B cell (primary cell): Measurements from ENCODE around the gene ZNF407. TPM values are rescaled to one million over a fixed set of nuclear protein-coding genes. Genes with fewer than 3 reads are reported as not detected.

Experiments
- ATAC-seq: fragments of 200-7000 bp; cut with Tn5 transposase; one replicate; pipeline ENCODE4 v1.10.0; 2021; ENCODE audit warnings: low read depth, mild to moderate bottlenecking, moderate number of reproducible peaks, moderate library complexity
- CTCF ChIA-PET: fragments of 350-600 bp; sonication (Branson Sonifier 250); formaldehyde crosslinking; loops from one replicate; lab custom pipeline; 2021; ENCODE audit warnings: antibody characterized with exemption, inconsistent platforms; lab: Charles Lee
- POLR2A ChIA-PET: fragments of 350-600 bp; sonication (Branson Sonifier 250); formaldehyde crosslinking; loops from one replicate; lab custom pipeline; 2021; ENCODE audit warnings: antibody characterized with exemption; lab: Charles Lee
- DNase-seq: peaks from one replicate; pipeline ENCODE4 v3.0.0; 2013
- H2AFZ ChIP-seq: 2 replicates; pipeline ENCODE4 v1.6.1; 2012; ENCODE audit warnings: mild to moderate bottlenecking, low read depth, low read length; ENCODE audit not compliant: insufficient read depth, poor library complexity, severe bottlenecking
- H3K27ac ChIP-seq, 2 donors: 1 replicate in 1 of 2; 2 replicates in 1 of 2; pipeline ENCODE4 v1.5.1; 2012 to 2013; ENCODE audit warnings: low read length in 2 of 2, mild to moderate bottlenecking in 2 of 2, moderate library complexity in 1 of 2
- H3K27me3 ChIP-seq, 4 experiments: fragments of 200-600 bp in 1 of 4; sonication (generic) in 1 of 4; replicated peaks in 1 of 4; 1 replicate in 2 of 4; 2 replicates in 2 of 4; pipeline versions ENCODE4 v1.6.1 to v1.7.0; 2013 to 2016; ENCODE audit warnings: low read length in 3 of 4, mild to moderate bottlenecking in 2 of 4, mixed read lengths in 1 of 4, moderate library complexity in 1 of 4; ENCODE audit not compliant: insufficient read depth in 4 of 4, control insufficient read depth in 3 of 4; ENCODE audit errors: control extremely low read depth in 1 of 4
- H3K36me3 ChIP-seq, 2 experiments: replicated peaks in 1 of 2; 1 replicate in 1 of 2; 2 replicates in 1 of 2; pipeline versions ENCODE4 v1.6.1 to v1.7.1; 2013; ENCODE audit warnings: low read length in 1 of 2; ENCODE audit not compliant: insufficient read depth in 2 of 2, control insufficient read depth in 1 of 2; ENCODE audit errors: control extremely low read depth in 1 of 2, extremely low read depth in 1 of 2
- H3K4me1 ChIP-seq, 2 donors: fragments of 200-600 bp in 1 of 2; sonication (generic) in 1 of 2; 1 replicate in 1 of 2; 2 replicates in 1 of 2; pipeline versions ENCODE4 v1.5.1 to v1.6.1; 2013 to 2017; ENCODE audit warnings: low read length in 2 of 2; ENCODE audit not compliant: control insufficient read depth in 2 of 2, insufficient read depth in 2 of 2
- H3K4me2 ChIP-seq: replicated peaks from 2 replicates; pipeline ENCODE3; 2012; ENCODE audit warnings: mild to moderate bottlenecking, low read depth, low read length; ENCODE audit not compliant: poor library complexity, severe bottlenecking
- H3K4me3 ChIP-seq, 5 experiments: fragments of 200-600 bp in 1 of 5; sonication (generic) in 1 of 5; 1 replicate in 3 of 5; 2 replicates in 2 of 5; pipeline versions ENCODE4 v1.5.1 to v1.7.0; 2011 to 2016; ENCODE audit warnings: low read length in 4 of 5, mild to moderate bottlenecking in 4 of 5, low read depth in 2 of 5, control low read depth in 1 of 5, moderate library complexity in 1 of 5; ENCODE audit not compliant: insufficient read depth in 1 of 5; ENCODE audit errors: control extremely low read depth in 1 of 5, extremely low read depth in 1 of 5
- H3K79me2 ChIP-seq: fragments of 200-600 bp; sonication (generic); one replicate; pipeline ENCODE4 v1.6.0; 2016; ENCODE audit warnings: low read length; ENCODE audit not compliant: control insufficient read depth, insufficient read depth
- H3K9ac ChIP-seq: fragments of 200-600 bp; sonication (generic); 2 replicates; pipeline ENCODE4 v1.6.1; 2017; ENCODE audit warnings: mild to moderate bottlenecking, low read length, moderate library complexity
- H3K9me3 ChIP-seq, 3 donors: one replicate each; pipeline versions ENCODE4 v1.6.1 to v1.7.1; 2013; ENCODE audit warnings: low read length in 2 of 3; ENCODE audit not compliant: control insufficient read depth in 2 of 3, insufficient read depth in 1 of 3; ENCODE audit errors: control extremely low read depth in 1 of 3
- H4K20me1 ChIP-seq: 2 replicates; pipeline ENCODE4 v1.6.0; 2012; ENCODE audit warnings: mild to moderate bottlenecking, low read length; ENCODE audit not compliant: insufficient read depth, control insufficient read depth, poor library complexity, severe bottlenecking
- H3K27ac Mint-ChIP-seq: one replicate; pipeline ENCODE4 v1.8.0; 2021; ENCODE audit warnings: mixed read lengths
- H3K27me3 Mint-ChIP-seq: one replicate; pipeline ENCODE4 v1.8.0; 2021; ENCODE audit warnings: mixed read lengths
- H3K4me1 Mint-ChIP-seq: one replicate; pipeline ENCODE4 v1.8.0; 2021; ENCODE audit warnings: mixed read lengths
- H3K4me3 Mint-ChIP-seq: one replicate; pipeline ENCODE4 v1.8.0; 2021; ENCODE audit warnings: mixed read lengths
- H3K9me3 Mint-ChIP-seq: one replicate; pipeline ENCODE4 v1.8.0; 2022; ENCODE audit warnings: mixed read lengths; ENCODE audit not compliant: insufficient read depth
- CTCF ChIP-seq: fragments of 200-600 bp; IDR thresholded peaks from one replicate; pipeline ENCODE4 v1.8.0; 2022; ENCODE audit warnings: antibody characterized with exemption, mild to moderate bottlenecking
- EZH2 ChIP-seq: IDR thresholded peaks from 2 replicates; pipeline ENCODE4 v1.6.1; 2012; ENCODE audit warnings: borderline replicate concordance, low read depth, mild to moderate bottlenecking, moderate library complexity, low read length; ENCODE audit not compliant: insufficient read depth, poor library complexity, severe bottlenecking
- WGBS: methylation state at CpG from one replicate; pipeline ENCODE4 v1.1.5; 2013; ENCODE audit warnings: missing lambda C conversion rate; ENCODE audit not compliant: insufficient coverage; 5-methylcytosine and 5-hydroxymethylcytosine counted together
- intact Hi-C: fragments of 100-400 bp; cut with micrococcal nuclease; formaldehyde crosslinking; loops from one replicate; pipeline ENCODE4 v1.10.0; 2022
- polyA plus RNA-seq: library from polyadenylated mRNA; depleted of rRNA; stranded (reverse); fragments of >200 nt; gene quantifications from 2 replicates; pipeline ENCODE4 v1.2.3, GENCODE V29; 2012
- total RNA-seq, 2 donors: library from RNA; stranded (reverse); fragments of 120-200 nt in 1 of 2; gene quantifications; 1 replicate in 1 of 2; 2 replicates in 1 of 2; pipeline versions ENCODE4 v1.2.3 to v1.2.4, GENCODE V29; 2013 to 2022

ZNF407 gene
- total and polyA plus RNA-seq, 2 donors (not counting 1 experiment from before 2014, with no cell fraction given) = 4.5 to 37.1 TPM

- intact Hi-C loops = no loop called here
- POLR2A ChIA-PET = no interaction called here
Measured at GRCh38 chr18:75003764-75004690, 406.4 kb downstream of the ZNF407 start.

More at GRCh38 chr18:75003764-75004690, 406.4 kb downstream of the ZNF407 start:
- no peaks in the 10 kb centered on the region for H3K27me3 ChIP-seq
- no peaks in the 10 kb centered on the region for H3K79me2 ChIP-seq
- no peak overlapping the region for H3K4me3 ChIP-seq
- no peak overlapping the region for H3K4me2 ChIP-seq
- Mint-ChIP-seq H3K4me1 (no peaks in the 10 kb centered on the region), H3K27ac (no peak overlapping the region), H3K27me3 (no peaks in the 10 kb centered on the region), H3K9me3 (no peaks in the 10 kb centered on the region), H3K4me3 (no peak overlapping the region)
- WGBS = 99% methylated on average over 19 of the region's 23 CpGs
- no peaks in the 10 kb centered on the region for H3K9me3 ChIP-seq
- no peaks in the 10 kb centered on the region for H3K4me1 ChIP-seq
- CTCF ChIA-PET = interaction anchor here (1.0 kb wide), 1 partner anchor 48 kb away, joined by 3 read pairs; no protein-coding TSS in a partner anchor
- no peak overlapping the region for H3K9ac ChIP-seq
- DNase-seq = no peak
- H4K20me1 ChIP-seq = no peaks in the 10 kb centered on the region
- no peak for TF ChIP-seq EZH2
- no peak for TF ChIP-seq CTCF
- no peak overlapping the region for H3K27ac ChIP-seq
- no peak for ATAC-seq
- no peak overlapping the region for H2AFZ ChIP-seq
- H3K36me3 ChIP-seq = no peaks in the 10 kb centered on the region
